Esophagus squamous epithelium (tissue), 4 donors: Measurements from ENCODE around the gene MAP2K7.

Experiments
- CTCF ChIP-seq, 6 experiments: fragments of 450-650 bp in 4 of 6; fragments of 200-600 bp in 2 of 6; sonication (generic) in 2 of 6; IDR thresholded peaks; one replicate each; pipeline ENCODE4 v1.5.1; 2016 to 2019; ENCODE audit warnings: antibody characterized with exemption in 6 of 6, mild to moderate bottlenecking in 4 of 6, moderate library complexity in 4 of 6
- POLR2A ChIP-seq, 4 donors: fragments of 450-650 bp; IDR thresholded peaks; one replicate each; pipeline ENCODE4 v1.6.1; 2017; ENCODE audit warnings: antibody characterized with exemption in 4 of 4, mild to moderate bottlenecking in 4 of 4, moderate library complexity in 3 of 4

GRCh38 chr19:7874897-7875273 lies 28.8 kb upstream of the MAP2K7 start:
- no peak for TF ChIP-seq CTCF (IDR thresholded peaks at IDR 0.05)
- no peak for TF ChIP-seq POLR2A (IDR thresholded peaks at IDR 0.05)
